GM19463 (cell line): ENCODE data around the gene MYO1A.
"Not testable (repeated sequence)": the region's sequence is repeated elsewhere in the genome, so short reads cannot be mapped to it uniquely, and the experiment has no call there.

Source experiments
- ATAC-seq: cut with Tn5 transposase; IDR thresholded peaks from one replicate; pipeline ENCODE4 v1.9.1; 2021; ENCODE audit warnings: mild to moderate bottlenecking, moderate library complexity; ENCODE audit not compliant: unreplicated experiment

Gene MYO1A

DNA sequence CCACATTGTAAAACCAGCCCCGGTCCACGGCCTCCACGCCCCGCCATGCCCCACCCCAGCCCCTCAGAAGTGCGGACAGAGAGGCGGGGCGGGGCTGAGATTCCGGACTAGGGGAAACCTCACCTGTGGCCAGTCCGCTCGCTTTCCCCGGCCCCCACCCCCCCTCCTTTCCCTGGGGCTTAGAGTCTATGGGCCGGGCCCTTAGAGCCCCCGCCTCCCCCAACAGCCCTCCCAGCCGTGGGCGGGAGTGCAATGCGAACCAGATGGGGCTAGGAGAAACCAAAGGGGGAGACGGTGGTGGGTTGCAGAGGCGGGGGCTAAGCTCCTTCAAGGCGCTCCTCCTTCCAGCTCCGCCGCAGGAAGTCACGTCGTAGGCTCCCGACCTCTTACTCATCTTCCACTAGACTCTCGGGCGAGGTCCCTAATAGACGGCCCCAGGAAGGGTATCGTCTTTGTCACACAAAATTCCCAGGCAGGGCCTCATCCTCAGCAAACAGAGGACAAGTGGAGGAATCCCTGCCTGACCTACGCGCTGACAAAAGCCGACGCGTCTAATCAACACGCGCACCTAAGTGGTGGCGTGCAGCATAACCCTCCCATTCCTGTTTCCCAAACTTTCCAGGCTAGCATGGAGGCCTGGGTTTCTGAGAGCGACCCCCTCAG lies 37.9 kb upstream of the MYO1A start:
- ATAC-seq: peak; percentile 42

GRCh38 chr12:57087010-57087690 lies 37.2 kb upstream of the MYO1A start:
- peak; percentile 26 for ATAC-seq

GRCh38 chr12:57086493-57087009 lies 36.6 kb upstream of the MYO1A start:
- no peak for ATAC-seq

DNA sequence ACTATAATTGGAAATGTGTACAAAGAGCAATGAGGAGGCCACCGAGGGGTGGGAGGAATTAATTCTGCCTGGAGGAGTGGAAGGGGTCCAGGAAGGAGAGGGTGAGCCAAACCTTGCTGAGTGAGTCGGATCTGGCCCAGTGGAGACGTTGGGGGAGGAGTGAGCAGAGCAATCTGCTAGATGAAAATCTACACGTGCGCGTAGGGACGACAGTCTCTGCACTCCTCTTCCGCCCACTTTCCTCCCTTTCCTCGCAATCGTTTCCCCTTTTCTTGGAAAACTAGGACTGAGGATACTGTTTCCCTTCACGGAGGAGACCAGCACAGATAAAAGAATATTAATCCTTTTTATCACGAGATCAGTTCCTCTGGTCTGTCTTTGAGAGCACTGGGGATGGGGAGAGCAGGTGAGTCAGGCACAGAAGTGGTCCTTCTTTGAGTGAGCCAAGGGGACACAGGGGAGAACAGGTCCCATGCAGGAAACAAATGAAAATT lies 36.1 kb upstream of the MYO1A start:
- no peak for ATAC-seq

DNA sequence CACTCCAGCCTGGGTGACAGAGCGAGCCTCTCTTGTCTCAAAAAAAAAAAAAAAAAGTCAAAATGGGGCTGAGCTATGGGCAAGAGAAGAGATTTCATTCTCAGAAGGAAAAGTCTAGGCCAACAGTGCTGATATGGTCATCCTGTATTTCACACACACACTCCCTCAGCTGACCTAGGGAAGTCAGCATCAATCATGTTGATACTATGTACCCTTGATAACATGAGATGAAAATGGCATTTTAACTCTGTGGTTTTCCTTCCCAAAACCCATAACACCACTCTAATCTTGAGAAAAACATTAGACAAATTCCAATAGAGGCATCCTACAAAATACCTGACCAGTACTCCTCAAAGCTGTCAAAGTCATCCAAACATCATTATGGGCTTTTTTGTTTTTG lies 30.9 kb upstream of the MYO1A start:
- no peak for ATAC-seq

DNA sequence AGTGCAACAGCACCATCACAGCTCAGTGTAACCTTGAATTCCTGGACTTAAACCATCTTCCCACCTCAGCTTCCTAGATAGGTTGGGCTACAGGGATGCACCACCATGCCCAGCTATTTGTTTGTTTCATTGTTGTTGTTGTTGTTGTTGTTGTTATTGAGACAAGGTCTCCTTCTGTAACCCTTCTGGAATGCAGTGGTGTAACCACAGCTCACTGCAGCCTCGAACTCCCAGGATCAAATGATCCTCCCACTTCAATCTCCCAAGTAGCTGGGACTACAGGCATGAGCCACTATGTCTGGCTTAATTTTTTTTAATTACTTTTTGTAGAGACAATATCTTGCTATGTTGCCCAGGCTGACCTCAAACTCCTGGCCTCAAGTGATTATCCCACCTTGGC lies 29.9 kb upstream of the MYO1A start:
- ATAC-seq: no peak

DNA sequence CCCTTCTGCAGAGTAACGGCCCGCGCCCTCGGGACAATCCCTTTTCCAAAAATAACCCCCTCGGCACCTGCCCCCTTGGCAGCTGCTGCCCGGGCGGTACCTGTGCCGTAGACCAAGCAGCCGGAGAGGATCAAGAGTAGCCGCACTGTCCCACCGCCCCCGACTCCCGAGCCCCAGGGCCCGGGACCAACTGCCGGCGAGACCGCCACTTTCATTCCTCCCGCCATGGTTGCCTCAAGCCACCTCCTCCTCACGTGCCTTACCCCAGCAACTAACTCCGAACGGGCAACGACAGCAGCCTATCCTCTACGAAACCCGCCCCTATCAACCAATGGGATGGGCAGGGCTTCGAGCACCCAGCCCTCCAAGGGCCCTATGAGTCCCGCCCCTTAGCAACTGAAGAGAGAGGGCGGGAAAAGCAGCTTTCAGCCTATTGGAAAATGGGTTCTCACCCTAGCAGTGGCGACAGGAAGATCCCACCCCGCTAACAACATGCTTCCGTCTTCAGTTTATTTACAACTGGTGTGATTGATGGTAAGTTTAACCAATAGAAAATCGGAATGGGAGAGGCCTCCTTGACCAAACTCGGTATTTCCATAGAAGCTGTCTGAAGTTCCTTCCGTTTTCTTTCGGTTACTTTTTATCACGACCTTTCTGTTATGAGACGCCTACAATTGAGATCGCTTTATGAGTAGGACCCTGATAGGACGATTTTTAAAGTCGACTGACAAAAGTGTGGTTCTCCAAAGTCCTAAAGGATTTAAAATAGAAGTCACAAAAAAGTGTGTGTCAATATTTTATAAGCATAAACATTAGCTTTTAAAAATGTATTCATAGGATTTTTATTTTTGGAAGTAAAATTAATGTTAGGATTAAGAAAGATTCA lies 28.8 kb upstream of the MYO1A start, which contains the start of gene NEMP1:
Gene NEMP1, minus strand, starts transcription at position 273 of the 886 bp plus-strand sequence. Its CDS starts 46 bp downstream, at position 227.
- ATAC-seq: peak; percentile 97

DNA sequence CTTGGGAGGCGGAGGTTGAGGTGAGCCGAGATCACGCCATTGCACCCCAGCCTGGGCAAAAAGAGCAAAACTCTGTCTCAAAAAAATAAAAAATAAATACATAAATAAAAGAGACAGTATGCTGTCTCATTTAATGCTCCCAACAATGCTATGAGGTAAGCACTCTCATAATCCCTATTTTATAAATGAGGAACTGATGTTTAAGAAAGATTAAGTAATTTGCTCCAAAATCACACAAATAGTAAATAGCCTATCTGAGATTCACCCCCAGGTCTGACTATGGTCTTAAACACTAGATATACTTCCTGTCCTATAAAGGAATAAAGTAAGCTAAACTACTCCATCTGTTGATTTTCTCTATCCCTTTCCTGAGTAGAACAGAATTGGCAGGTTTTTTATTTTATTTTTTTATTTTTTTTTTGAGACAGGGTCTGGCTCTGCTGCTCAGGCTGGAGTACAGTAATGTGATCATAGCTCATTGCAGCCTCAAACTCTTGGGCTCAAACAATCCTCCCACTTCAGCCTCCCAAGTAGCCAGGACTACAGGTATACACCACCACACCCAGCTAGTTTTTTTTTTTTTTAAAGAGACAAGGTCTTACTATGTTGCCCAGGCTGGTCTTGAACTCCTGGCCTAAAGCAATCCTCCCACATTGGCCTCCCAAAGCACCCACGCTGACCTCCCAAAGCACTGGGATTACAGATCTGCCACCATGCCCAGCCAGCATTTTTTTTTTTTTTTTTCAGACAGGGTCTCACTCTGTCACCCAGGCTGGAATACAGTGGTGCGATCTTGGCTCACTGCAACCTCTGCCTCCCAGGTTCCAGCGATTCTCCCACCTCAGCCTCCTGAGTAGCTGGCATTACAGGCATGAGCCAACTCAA lies 23.9 kb upstream of the MYO1A start:
- not testable (repeated sequence) for ATAC-seq

GRCh38 chr12:57072661-57073060 lies 22.7 kb upstream of the MYO1A start:
- ATAC-seq: no peak

- peak; percentile 67 for ATAC-seq
These were observed 19.6 kb upstream of the MYO1A start for GRCh38 chr12:57069523-57069922.

DNA sequence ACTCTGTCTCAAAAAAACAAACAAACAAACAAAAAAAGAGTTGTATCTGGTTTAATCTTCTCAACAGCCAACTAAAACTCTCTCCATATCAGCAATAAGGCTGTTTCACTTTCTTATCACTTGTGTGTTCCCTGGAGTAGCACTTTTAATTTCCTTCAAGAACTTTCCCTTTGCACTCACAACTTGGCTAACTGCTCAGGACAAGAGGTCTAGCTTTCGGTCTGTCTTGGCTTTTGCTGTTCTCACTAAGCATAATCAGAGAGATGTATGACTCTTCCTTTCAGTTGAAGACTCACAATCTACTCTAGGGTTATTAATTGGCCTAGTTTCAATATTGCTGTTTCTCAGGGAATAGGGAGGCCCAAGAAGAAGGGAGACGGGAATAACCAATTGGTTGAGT lies 16.3 kb upstream of the MYO1A start:
- no peak for ATAC-seq

DNA sequence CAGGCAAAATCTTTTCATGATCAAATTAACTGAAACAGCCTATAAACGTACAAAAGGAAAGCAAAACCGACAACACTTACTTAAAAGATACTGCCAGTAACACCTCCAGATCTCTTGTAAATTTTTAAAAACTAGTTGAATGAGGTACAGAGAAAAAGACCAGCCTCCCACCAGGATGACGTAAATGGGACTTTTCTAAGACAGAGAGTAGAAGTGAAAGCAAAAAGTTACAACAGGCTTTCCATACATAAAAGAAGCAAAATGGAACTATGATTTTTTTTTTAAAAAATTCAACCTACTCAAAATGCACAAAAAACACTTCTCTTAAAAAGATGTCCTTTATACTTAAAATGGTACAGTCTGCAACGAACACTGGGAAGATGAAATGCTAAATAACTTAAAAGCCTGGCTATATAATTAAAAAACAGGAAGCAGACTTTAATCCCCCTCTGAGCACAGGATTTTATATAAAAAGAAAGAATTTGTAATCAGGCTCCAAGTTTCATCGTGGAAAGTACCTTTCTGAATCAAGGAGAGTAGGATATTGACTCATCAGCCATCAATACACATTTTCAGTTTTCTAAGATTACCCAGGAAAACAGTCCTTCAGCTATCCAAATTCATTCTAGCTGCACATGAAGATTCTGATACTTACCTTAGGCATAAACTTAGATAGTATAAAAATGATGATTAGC lies 14.2 kb upstream of the MYO1A start:
- peak; percentile 76 for ATAC-seq

- no peak for ATAC-seq
These were observed 8.5 kb upstream of the MYO1A start for GRCh38 chr12:57058454-57058853.

DNA sequence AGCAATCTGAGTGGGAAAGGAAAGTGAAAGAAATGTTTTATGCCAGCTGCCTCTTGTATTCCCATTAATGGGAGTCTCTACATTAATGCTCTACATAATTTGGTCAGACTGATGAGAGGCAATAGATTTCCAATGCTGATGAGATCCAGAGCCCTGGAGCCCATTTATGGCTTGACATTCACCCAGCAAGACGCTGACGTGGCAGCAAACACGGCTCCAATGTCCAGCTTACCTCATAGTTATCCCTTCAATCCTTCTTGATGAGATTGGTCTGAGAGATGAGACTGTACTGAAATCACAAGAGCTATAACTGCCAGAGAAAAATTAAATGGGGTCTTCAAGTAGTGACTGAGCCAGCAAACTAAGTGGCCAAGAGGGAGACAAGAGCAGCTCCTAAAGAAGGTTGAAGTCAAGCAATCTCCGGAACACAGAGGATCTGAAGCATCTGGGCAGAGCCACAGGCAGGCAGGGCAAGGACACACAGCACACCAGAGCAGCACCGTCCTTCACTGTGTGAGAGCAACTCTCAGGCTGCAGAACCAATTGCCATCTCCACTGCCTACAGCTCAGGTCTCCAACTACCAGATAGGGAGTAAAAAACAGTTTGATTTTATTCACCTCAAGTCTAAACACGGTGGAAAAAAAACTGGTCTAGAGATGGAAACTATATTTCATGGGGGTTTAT lies 7.3 kb upstream of the MYO1A start:
- no peak for ATAC-seq

- no peak for ATAC-seq
These were observed 5.9 kb upstream of the MYO1A start for GRCh38 chr12:57055824-57056223.

DNA sequence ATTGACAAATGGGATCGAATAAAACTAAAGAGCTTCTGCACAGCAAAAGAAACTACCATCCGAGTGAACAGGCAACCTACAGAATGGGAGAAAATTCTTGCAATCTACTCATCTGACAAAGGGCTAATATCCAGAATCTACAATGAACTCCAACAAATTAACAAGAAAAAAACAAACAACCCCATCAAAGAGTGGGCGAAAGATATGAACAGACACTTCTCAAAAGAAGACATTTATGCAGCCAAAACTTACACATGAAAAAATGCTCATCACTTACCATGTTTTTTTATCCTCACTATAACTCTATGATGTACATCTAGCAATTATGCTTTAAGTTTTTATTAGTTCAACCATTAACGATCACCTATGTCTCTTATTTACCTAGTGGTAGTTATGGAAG lies 4.0 kb upstream of the MYO1A start:
- ATAC-seq: not testable (repeated sequence)

- not testable (repeated sequence) for ATAC-seq
These were observed 3.2 kb upstream of the MYO1A start for GRCh38 chr12:57053146-57053545.

GRCh38 chr12:57051011-57051410 lies 1.1 kb upstream of the MYO1A start:
- no peak for ATAC-seq

GRCh38 chr12:57049119-57049446 lies 846 bp downstream of the MYO1A start:
- no peak for ATAC-seq
